Coronary artery (tissue), 2 donors: Measurements from ENCODE around the gene RASSF8.

Source experiments
- DNase-seq: peaks from one replicate; pipeline ENCODE4 v3.0.0-alpha.2; 2017; ENCODE audit warnings: low spot score
- H3K27ac ChIP-seq, 2 donors: fragments of 200-600 bp; sonication (generic); one replicate each; pipeline ENCODE4 v1.5.1; 2016 to 2019
- H3K4me3 ChIP-seq: fragments of 200-600 bp; sonication (generic); 2 replicates; pipeline ENCODE4 v1.5.1; 2016; ENCODE audit warnings: mild to moderate bottlenecking, moderate library complexity
- CTCF ChIP-seq: fragments of 200-600 bp; sonication (generic); IDR thresholded peaks from one replicate; pipeline ENCODE4 v1.5.1; 2019; ENCODE audit warnings: antibody characterized with exemption

The RASSF8 gene

GRCh38 chr12:25958428-25959070 lies at the start of gene RASSF8:
RASSF8 (plus strand) TSS chr12:25958682; CDS start chr12:26055344, 96,662 bp downstream.
- Histone ChIP-seq H3K4me3 (peak within 1 kb of the TSS; percentile 82), H3K27ac (peak within 1 kb of the TSS; percentile 97 to 98)
- TF ChIP-seq CTCF, result no peak
- peak; percentile 80 for DNase-seq

- H3K27ac ChIP-seq, result no peak overlapping the region
- H3K4me3 ChIP-seq, result no peak overlapping the region
- no peak for TF ChIP-seq CTCF
- DNase-seq, result no peak
Observed at GRCh38 chr12:25914551-25914950, 43.9 kb upstream of the RASSF8 start.

DNA sequence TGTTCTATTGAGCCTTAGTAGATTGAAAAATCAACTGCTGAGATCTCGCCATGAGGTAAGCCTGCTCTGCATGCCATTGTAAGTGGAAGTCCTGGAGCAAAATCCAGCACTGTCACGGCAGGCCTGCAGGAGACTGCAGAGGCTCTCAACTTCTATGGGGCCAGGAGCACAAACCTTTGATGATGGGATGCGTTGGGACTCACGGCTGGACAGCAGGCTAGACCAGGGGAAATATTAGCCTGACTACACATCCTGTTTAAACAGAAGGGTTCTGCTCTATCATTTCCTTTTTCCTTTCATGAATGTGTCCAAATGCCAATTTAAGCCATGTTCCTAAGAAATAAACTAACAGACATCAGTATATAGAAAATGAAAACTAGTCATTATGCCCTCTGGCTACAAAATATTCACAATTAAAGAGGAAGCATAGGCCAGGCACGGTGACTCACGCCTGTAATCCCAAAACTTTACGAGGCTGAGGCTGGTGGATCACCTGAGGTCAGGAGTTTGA lies 33.9 kb upstream of the RASSF8 start:
- Histone ChIP-seq H3K27ac (no peak overlapping the region), H3K4me3 (no peak overlapping the region)
- DNase-seq, result no peak
- TF ChIP-seq CTCF, result no peak

- no peak for DNase-seq
- Histone ChIP-seq H3K4me3 (no peak overlapping the region), H3K27ac (no peak overlapping the region)
- TF ChIP-seq CTCF, result no peak
Observed at GRCh38 chr12:25925064-25925463, 33.4 kb upstream of the RASSF8 start.

- DNase-seq, result no peak
- TF ChIP-seq CTCF, result no peak
- Histone ChIP-seq H3K27ac (no peak overlapping the region), H3K4me3 (no peak overlapping the region)
Observed at GRCh38 chr12:25926536-25926935, 31.9 kb upstream of the RASSF8 start.

DNA sequence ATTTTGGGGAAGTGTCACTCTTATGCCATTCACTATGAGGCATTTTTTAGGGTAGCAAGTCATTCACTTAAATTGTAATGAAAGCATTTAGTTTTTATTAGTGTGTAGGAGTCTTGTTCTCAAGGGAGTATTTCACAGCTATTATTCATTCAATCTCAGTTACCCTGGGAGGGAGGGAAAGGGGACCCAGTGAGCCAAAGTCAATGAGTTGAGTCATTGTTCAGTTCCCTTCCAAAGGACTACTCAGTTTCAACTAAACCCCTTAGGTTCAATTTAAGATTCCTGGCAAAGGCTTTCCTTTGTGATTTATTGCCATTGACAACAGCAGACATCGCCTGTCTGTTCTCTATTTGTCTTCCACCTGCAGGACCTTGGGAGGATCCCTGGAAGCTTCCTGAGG lies 29.3 kb upstream of the RASSF8 start:
- DNase-seq, result no peak
- H3K27ac ChIP-seq, result no peak overlapping the region
- no peak overlapping the region for H3K4me3 ChIP-seq
- no peak for TF ChIP-seq CTCF

DNA sequence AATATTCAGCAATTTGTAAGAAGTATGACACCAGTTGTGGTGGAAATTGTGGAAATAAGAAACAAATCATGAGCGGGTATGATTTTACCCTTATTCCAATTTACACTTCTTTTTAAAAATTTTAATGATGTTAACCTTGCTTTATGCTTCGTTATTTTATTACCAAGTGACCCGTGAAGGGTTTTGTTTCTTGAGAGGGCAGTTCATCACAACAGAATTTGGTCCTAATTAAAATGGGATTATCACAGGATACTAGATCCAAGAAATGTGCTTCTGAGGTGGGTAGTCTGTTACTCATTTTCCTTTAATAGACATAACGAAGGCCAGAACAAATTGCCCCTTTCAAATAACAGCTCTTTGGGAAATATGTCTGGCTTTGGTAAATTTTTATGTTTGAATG lies 25.5 kb upstream of the RASSF8 start:
- H3K27ac ChIP-seq, result no peak overlapping the region
- TF ChIP-seq CTCF, result no peak
- no peak for DNase-seq
- H3K4me3 ChIP-seq, result no peak overlapping the region
